Keratinocyte (primary cell): ENCODE data around the gene CCDC201. TPM values are rescaled to one million over a fixed set of nuclear protein-coding genes. Genes with fewer than 3 reads are reported as not detected.
"Not testable (repeated sequence)": the region's sequence is repeated elsewhere in the genome, so short reads cannot be mapped to it uniquely, and the experiment has no call there.

Experiments
- DNase-seq: peaks from one replicate; pipeline ENCODE4 v3.0.0-alpha.2; 2011; ENCODE audit warnings: low read depth, missing footprints, low spot score
- FAIRE-seq: peaks from 2 replicates; lab custom pipeline; 2011; peaks lifted over from hg19 to GRCh38; lab: Jason Lieb, UNC
- H2AFZ ChIP-seq: 2 replicates; pipeline ENCODE4 v1.6.0; 2012; ENCODE audit warnings: low read length, control low read depth, inconsistent platforms; ENCODE audit not compliant: control insufficient read depth
- H3K27ac ChIP-seq: 2 replicates; pipeline ENCODE4 v1.5.1; 2011; ENCODE audit warnings: low read length; ENCODE audit not compliant: control insufficient read depth, insufficient read depth
- H3K27me3 ChIP-seq: 3 replicates; pipeline ENCODE4 v1.6.0; 2011; ENCODE audit warnings: low read length; ENCODE audit not compliant: control insufficient read depth, insufficient read depth; ENCODE audit errors: extremely low read depth
- H3K36me3 ChIP-seq, 2 experiments: 2 replicates in 1 of 2; 3 replicates in 1 of 2; pipeline ENCODE4 v1.5.1; 2011; ENCODE audit warnings: low read length in 2 of 2, mild to moderate bottlenecking in 1 of 2; ENCODE audit not compliant: control insufficient read depth in 2 of 2, insufficient read depth in 2 of 2; ENCODE audit errors: extremely low read depth in 1 of 2
- H3K4me1 ChIP-seq: 3 replicates; pipeline ENCODE4 v1.5.1; 2011; ENCODE audit warnings: low read length; ENCODE audit not compliant: control insufficient read depth, insufficient read depth; ENCODE audit errors: extremely low read depth
- H3K4me2 ChIP-seq: 3 replicates; pipeline ENCODE4 v1.6.0; 2011; ENCODE audit warnings: low read depth, low read length; ENCODE audit not compliant: control insufficient read depth, insufficient read depth; ENCODE audit errors: extremely low read depth
- H3K4me3 ChIP-seq, 3 experiments: fragments of 200-600 bp in 1 of 3; sonication (generic) in 1 of 3; 2 replicates in 2 of 3; 3 replicates in 1 of 3; pipeline ENCODE4 v1.5.1; 2011 to 2016; ENCODE audit warnings: low read length in 3 of 3, mild to moderate bottlenecking in 3 of 3, control low read depth in 2 of 3, inconsistent platforms in 1 of 3, low read depth in 1 of 3, mixed read lengths in 1 of 3, mixed run types in 1 of 3, moderate library complexity in 1 of 3; ENCODE audit not compliant: control insufficient read depth in 2 of 3, insufficient read depth in 2 of 3; ENCODE audit errors: extremely low read depth in 1 of 3
- H3K79me2 ChIP-seq: 2 replicates; pipeline ENCODE4 v1.6.0; 2012; ENCODE audit warnings: low read length; ENCODE audit not compliant: control insufficient read depth, insufficient read depth
- H3K9ac ChIP-seq: 3 replicates; pipeline ENCODE4 v1.6.0; 2011; ENCODE audit warnings: low read length; ENCODE audit not compliant: control insufficient read depth, insufficient read depth; ENCODE audit errors: extremely low read depth
- H3K9me1 ChIP-seq: 3 replicates; pipeline ENCODE4 v1.6.0; 2011; ENCODE audit warnings: low read length; ENCODE audit not compliant: control insufficient read depth, insufficient read depth; ENCODE audit errors: extremely low read depth
- H3K9me3 ChIP-seq: 2 replicates; pipeline ENCODE4 v1.5.1; 2012; ENCODE audit warnings: low read depth, low read length; ENCODE audit not compliant: control insufficient read depth
- H4K20me1 ChIP-seq: 3 replicates; pipeline ENCODE4 v1.6.0; 2011; ENCODE audit warnings: low read length; ENCODE audit not compliant: control insufficient read depth, insufficient read depth; ENCODE audit errors: extremely low read depth
- dilution Hi-C: fragments of 300-500 bp; cut with MboI; formaldehyde crosslinking; loops from one replicate; pipeline ENCODE4 v1.7.0; 2020; ENCODE audit warnings: low sequenced_read_pairs; ENCODE audit not compliant: extremely low pct_ligation_motif_present
- polyA plus RNA-seq, 5 experiments: library from polyadenylated mRNA; depleted of rRNA in 3 of 5; stranded (reverse) in 3 of 5; stranded (forward) in 1 of 5; unstranded in 1 of 5; fragments of >200 nt; gene quantifications; 1 replicate in 1 of 5; 2 replicates in 3 of 5; 3 replicates in 1 of 5; pipeline versions ENCODE4 v1.2.1 to v1.2.3, GENCODE V29; 2011 to 2012; ENCODE audit warnings: missing spikeins in 2 of 5, low read depth in 1 of 5, low replicate concordance in 1 of 5

CCDC201 gene
- polyA plus RNA-seq, 1 donor (not counting 4 experiments of a cell fraction or from before 2014, with no cell fraction given): not detected

GRCh38 chr7:45832433-45833177 lies 40.3 kb downstream of the CCDC201 start:
- H3K9ac ChIP-seq, H3K4me3 ChIP-seq, DNase-seq, FAIRE-seq, H2AFZ ChIP-seq, H3K4me1 ChIP-seq, H3K79me2 ChIP-seq, dilution Hi-C loops, H3K36me3 ChIP-seq, H3K4me2 ChIP-seq, H3K27me3 ChIP-seq, H4K20me1 ChIP-seq, H3K9me3 ChIP-seq, H3K9me1 ChIP-seq, H3K27ac ChIP-seq: not testable (repeated sequence)

- H3K4me1 ChIP-seq, DNase-seq, H2AFZ ChIP-seq, H3K27ac ChIP-seq, H3K4me2 ChIP-seq, H3K27me3 ChIP-seq, H4K20me1 ChIP-seq, dilution Hi-C loops, H3K9ac ChIP-seq, H3K9me1 ChIP-seq, FAIRE-seq, H3K79me2 ChIP-seq, H3K9me3 ChIP-seq, H3K36me3 ChIP-seq, H3K4me3 ChIP-seq: not testable (repeated sequence)
Observed at GRCh38 chr7:45829846-45830245, 43.0 kb downstream of the CCDC201 start.

- DNase-seq, FAIRE-seq, H3K27ac ChIP-seq, H3K27me3 ChIP-seq, H3K4me3 ChIP-seq, H3K9ac ChIP-seq, H3K36me3 ChIP-seq, H3K9me1 ChIP-seq, H2AFZ ChIP-seq, H3K4me1 ChIP-seq, H3K79me2 ChIP-seq, dilution Hi-C loops, H3K4me2 ChIP-seq, H3K9me3 ChIP-seq, H4K20me1 ChIP-seq: not testable (repeated sequence)
Observed at GRCh38 chr7:45827731-45828130, 45.2 kb downstream of the CCDC201 start.

GRCh38 chr7:45826550-45826949 lies 46.3 kb downstream of the CCDC201 start:
- H3K9me1 ChIP-seq, H3K4me1 ChIP-seq, H3K27ac ChIP-seq, H3K36me3 ChIP-seq, dilution Hi-C loops, DNase-seq, H3K79me2 ChIP-seq, H3K9ac ChIP-seq, H3K9me3 ChIP-seq, H3K27me3 ChIP-seq, FAIRE-seq, H3K4me2 ChIP-seq, H4K20me1 ChIP-seq, H3K4me3 ChIP-seq, H2AFZ ChIP-seq: not testable (repeated sequence)

- H2AFZ ChIP-seq, H3K4me3 ChIP-seq, FAIRE-seq, DNase-seq, H3K4me2 ChIP-seq, H3K4me1 ChIP-seq, H3K36me3 ChIP-seq, H3K9me1 ChIP-seq, H3K27me3 ChIP-seq, dilution Hi-C loops, H3K27ac ChIP-seq, H3K79me2 ChIP-seq, H3K9me3 ChIP-seq, H4K20me1 ChIP-seq, H3K9ac ChIP-seq: not testable (repeated sequence)
Observed at GRCh38 chr7:45818763-45819162, 54.1 kb downstream of the CCDC201 start.
